GM19328 (cell line): ENCODE measurements around the gene RMRP.

Experiments
- ATAC-seq: cut with Tn5 transposase; IDR thresholded peaks from one replicate; pipeline ENCODE4 v1.9.1; 2021; ENCODE audit warnings: mild to moderate bottlenecking, moderate library complexity; ENCODE audit not compliant: unreplicated experiment

The RMRP gene

GRCh38 chr9:35666045-35666444 lies 8.2 kb upstream of the RMRP start:
- no peak for ATAC-seq

GRCh38 chr9:35665471-35665818 lies 7.6 kb upstream of the RMRP start:
- no peak for ATAC-seq

GRCh38 chr9:35664531-35665470 lies 7.0 kb upstream of the RMRP start, which contains the start of gene ARHGEF39:
TSS of gene ARHGEF39 (minus strand) at chr9:35665195. CDS start at chr9:35665169, 26 bp downstream.
- ATAC-seq = peak; percentile 57

- no peak for ATAC-seq
These were observed 4.6 kb upstream of the RMRP start for GRCh38 chr9:35662437-35662836.

GRCh38 chr9:35661756-35662350 lies 4.0 kb upstream of the RMRP start:
- no peak for ATAC-seq

GRCh38 chr9:35660966-35661415 lies 3.2 kb upstream of the RMRP start:
- ATAC-seq = no peak

- ATAC-seq = no peak
These were observed 1.5 kb upstream of the RMRP start for GRCh38 chr9:35659340-35659739.

- no peak for ATAC-seq
These were observed 1.1 kb upstream of the RMRP start for GRCh38 chr9:35658968-35659220.

GRCh38 chr9:35658137-35658967 lies 533 bp upstream of the RMRP start, which contains the start of gene CCDC107:
TSS of gene CCDC107 (plus strand) at chr9:35658292. CDS start at chr9:35658380, 88 bp downstream.
- ATAC-seq = peak; percentile 61

- ATAC-seq = no peak
These were observed 831 bp downstream of the RMRP start for GRCh38 chr9:35656831-35657545.

GRCh38 chr9:35656348-35656747 lies 1.5 kb downstream of the RMRP start:
- no peak for ATAC-seq

GRCh38 chr9:35653611-35654010 lies 4.2 kb downstream of the RMRP start:
- no peak for ATAC-seq

GRCh38 chr9:35652829-35653209 lies 5.0 kb downstream of the RMRP start:
- ATAC-seq = no peak

- ATAC-seq = no peak
These were observed 5.6 kb downstream of the RMRP start for GRCh38 chr9:35651956-35652828.

GRCh38 chr9:35650341-35651158 lies 7.3 kb downstream of the RMRP start, which contains the start of gene SIT1:
TSS of gene SIT1 (minus strand) at chr9:35650931. CDS start at chr9:35650853, 78 bp downstream.
- ATAC-seq = no peak

GRCh38 chr9:35649431-35650340 lies 8.1 kb downstream of the RMRP start:
- no peak for ATAC-seq

GRCh38 chr9:35646533-35647265 lies 11.1 kb downstream of the RMRP start:
- peak; percentile 70 for ATAC-seq
